ENCODE results near the gene CLCA4.

CLCA4 gene

DNA sequence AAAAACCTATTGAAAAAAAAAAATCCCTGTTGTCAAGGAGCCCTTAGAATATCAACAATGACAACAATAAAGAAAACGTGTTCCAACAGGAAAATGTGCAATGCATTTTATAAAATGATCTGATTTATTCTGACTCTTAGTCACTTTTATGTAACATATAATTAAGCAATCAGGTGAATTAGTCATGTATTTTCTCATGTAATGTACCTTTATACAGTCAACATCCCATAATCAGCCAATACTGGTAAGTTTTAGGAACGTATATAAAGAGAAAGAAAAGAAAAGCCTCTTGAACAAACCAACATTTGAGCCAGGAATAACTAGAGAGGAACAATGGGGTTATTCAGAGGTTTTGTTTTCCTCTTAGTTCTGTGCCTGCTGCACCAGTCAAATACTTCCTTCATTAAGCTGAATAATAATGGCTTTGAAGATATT lies at the start of gene CLCA4:
Gene CLCA4 (plus strand): TSS at position 292 of the 435 bp plus-strand sequence. CDS start 42 bp downstream, at position 334.
- Histone ChIP-seq H3K27ac (no peak within 1 kb of the TSS), H3K9ac (no peak within 1 kb of the TSS), H3K36me3 (ENCODE audit: insufficient read depth) (no peaks in the 10 kb centered on the region), H4K20me1 (ENCODE audit: insufficient read depth) (no peaks in the 10 kb centered on the region), H2AFZ (ENCODE audit: low read depth) (no peak within 1 kb of the TSS), H3K4me1 (ENCODE audit: low read depth, poor library complexity, severe bottlenecking) (no peaks in the 10 kb centered on the region), H3K79me2 (ENCODE audit: insufficient read depth, low read depth) (no peaks in the 10 kb centered on the region), H3K4me3 (IDR thresholded peaks at IDR 0.05; ENCODE audit: insufficient read depth, low read depth, low read length) (no peak within 1 kb of the TSS), H3K27me3 (ENCODE audit: insufficient read depth, low read depth) (no peaks in the 10 kb centered on the region), H3K4me2 (no peak within 1 kb of the TSS)
- TF ChIP-seq CTCF (conservative IDR thresholded peaks at IDR 0.05; ENCODE audit: low read depth, low read length), result no peak

- Histone ChIP-seq H2AFZ (ENCODE audit: low read depth) (no peak overlapping the region), H3K4me1 (ENCODE audit: low read depth, poor library complexity, severe bottlenecking) (peaks cover 5% of the 10 kb centered on the region), H4K20me1 (ENCODE audit: insufficient read depth) (no peaks in the 10 kb centered on the region), H3K9ac (no peak overlapping the region), H3K27ac (no peak overlapping the region), H3K4me2 (no peak overlapping the region), H3K36me3 (ENCODE audit: insufficient read depth) (no peaks in the 10 kb centered on the region), H3K4me3 (IDR thresholded peaks at IDR 0.05; ENCODE audit: insufficient read depth, low read depth, low read length) (no peak overlapping the region), H3K27me3 (ENCODE audit: insufficient read depth, low read depth) (no peaks in the 10 kb centered on the region), H3K79me2 (ENCODE audit: insufficient read depth, low read depth) (no peaks in the 10 kb centered on the region)
- no peak for TF ChIP-seq CTCF (conservative IDR thresholded peaks at IDR 0.05; ENCODE audit: low read depth, low read length)
These were observed 48.6 kb upstream of the CLCA4 start for GRCh38 chr1:86498281-86498680.

DNA sequence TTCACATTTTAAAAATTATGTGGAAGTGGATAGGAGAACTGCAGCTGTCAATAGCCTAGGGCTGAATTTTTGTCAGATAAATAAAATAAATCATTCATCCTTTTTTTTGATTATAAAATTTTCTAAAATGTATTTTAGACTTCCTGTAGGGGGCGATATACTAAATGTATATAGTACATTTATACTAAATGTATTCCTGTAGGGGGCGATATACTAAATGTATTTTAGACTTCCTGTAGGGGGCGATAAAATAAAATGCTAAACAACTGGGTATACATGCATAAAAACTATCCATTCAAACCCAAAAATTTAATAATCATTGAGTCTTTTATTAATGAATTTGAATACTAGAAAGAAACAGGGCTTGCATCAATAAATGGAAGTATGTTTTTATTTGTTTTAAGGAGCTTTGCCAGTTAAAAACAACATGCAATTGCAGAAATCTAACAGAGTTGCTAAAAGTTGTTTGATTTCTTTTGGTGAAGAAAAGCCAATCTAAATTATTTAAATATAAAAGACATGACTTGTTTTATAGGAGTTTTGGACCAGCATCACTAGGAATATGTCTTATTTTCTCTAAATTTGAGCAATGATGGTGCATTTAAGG lies 46.8 kb upstream of the CLCA4 start:
- H4K20me1 ChIP-seq (ENCODE audit: insufficient read depth), result no peaks in the 10 kb centered on the region
- H2AFZ ChIP-seq (ENCODE audit: low read depth), result no peak overlapping the region
- no peak overlapping the region for H3K4me2 ChIP-seq
- no peaks in the 10 kb centered on the region for H3K79me2 ChIP-seq (ENCODE audit: insufficient read depth, low read depth)
- TF ChIP-seq CTCF (conservative IDR thresholded peaks at IDR 0.05; ENCODE audit: low read depth, low read length), result peak; percentile 93
- H3K27ac ChIP-seq, result no peak overlapping the region
- no peaks in the 10 kb centered on the region for H3K27me3 ChIP-seq (ENCODE audit: insufficient read depth, low read depth)
- no peak overlapping the region for H3K4me3 ChIP-seq (IDR thresholded peaks at IDR 0.05; ENCODE audit: insufficient read depth, low read depth, low read length)
- no peaks in the 10 kb centered on the region for H3K36me3 ChIP-seq (ENCODE audit: insufficient read depth)
- peaks cover 5% of the 10 kb centered on the region for H3K4me1 ChIP-seq (ENCODE audit: low read depth, poor library complexity, severe bottlenecking)
- H3K9ac ChIP-seq, result no peak overlapping the region

- Histone ChIP-seq H3K4me1 (ENCODE audit: low read depth, poor library complexity, severe bottlenecking) (peaks cover 5% of the 10 kb centered on the region), H3K79me2 (ENCODE audit: insufficient read depth, low read depth) (no peaks in the 10 kb centered on the region), H3K36me3 (ENCODE audit: insufficient read depth) (no peaks in the 10 kb centered on the region), H4K20me1 (ENCODE audit: insufficient read depth) (no peaks in the 10 kb centered on the region), H3K4me3 (IDR thresholded peaks at IDR 0.05; ENCODE audit: insufficient read depth, low read depth, low read length) (no peak overlapping the region), H3K9ac (no peak overlapping the region), H3K4me2 (no peak overlapping the region), H3K27ac (no peak overlapping the region), H3K27me3 (ENCODE audit: insufficient read depth, low read depth) (no peaks in the 10 kb centered on the region), H2AFZ (ENCODE audit: low read depth) (no peak overlapping the region)
- TF ChIP-seq CTCF (conservative IDR thresholded peaks at IDR 0.05; ENCODE audit: low read depth, low read length), result no peak
These were observed 46.2 kb upstream of the CLCA4 start for GRCh38 chr1:86500714-86501113.
